Glomerular visceral epithelial cell (primary cell): ENCODE results near the gene TMEM175.

Experiments
- DNase-seq: peaks from one replicate; pipeline ENCODE4 v3.0.0-alpha.2; 2016; ENCODE audit errors: extremely low spot score

TMEM175 gene

DNA sequence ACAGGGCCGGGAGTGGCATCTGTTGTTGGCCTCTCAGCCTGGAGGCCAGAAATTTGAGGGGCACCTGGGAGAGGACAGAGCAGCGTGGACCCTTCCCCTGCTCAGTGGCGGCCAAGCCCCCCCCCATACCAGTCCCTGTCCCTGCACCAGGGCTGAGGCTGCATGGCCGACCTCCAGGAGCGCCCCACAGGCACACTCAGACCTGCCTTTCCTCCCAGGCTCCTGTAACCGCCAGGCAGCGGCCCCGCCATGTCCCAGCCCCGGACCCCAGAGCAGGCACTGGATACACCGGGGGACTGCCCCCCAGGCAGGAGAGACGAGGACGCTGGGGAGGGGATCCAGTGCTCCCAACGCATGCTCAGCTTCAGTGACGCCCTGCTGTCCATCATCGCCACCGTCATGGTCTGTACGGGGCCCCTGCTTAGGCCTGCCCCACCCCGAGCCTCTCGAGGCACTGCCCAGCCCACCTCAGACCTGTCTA, 15.3 kb downstream of the TMEM175 start:
- no peak for DNase-seq

DNA sequence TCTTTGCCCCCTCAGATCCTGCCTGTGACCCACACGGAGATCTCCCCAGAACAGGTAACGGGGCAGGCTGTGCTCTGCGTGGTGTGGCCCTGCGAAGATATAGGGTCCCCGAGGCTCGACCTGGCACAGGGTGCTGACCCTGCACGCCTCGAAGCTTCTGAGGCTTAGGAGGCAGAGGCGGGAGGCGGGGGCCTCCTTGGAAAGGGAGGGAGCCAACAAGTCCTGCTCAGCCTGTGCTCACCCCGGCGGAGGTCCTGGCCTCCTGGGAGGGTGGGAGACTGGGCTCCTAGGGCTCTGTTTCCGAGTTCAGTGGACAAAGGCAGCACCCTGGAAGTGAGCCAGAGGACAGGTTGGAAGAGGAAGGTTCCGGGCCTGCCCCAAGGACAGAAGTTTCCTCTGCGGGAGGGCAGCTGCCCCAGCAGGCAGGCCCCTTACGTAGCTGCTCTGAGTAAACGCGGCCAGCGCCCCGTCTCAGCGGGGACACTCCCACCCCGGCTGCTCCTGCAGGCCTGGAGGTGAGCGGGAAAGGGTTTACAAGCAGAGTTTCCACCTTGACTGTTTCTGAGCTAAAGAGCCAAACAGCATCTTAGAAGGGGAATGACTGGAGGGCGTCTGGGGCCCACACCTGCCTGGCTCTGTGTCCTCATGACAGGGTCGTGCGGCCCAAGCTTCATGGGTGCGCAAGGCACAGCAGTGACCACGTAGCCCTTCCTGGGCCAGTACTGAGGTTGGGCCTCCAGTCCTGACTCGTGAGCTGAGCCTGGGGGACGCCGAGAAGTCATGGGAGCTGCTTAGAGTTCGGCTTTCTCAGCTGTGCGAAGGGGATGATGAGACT, 16.1 kb downstream of the TMEM175 start:
- no peak for DNase-seq

DNA sequence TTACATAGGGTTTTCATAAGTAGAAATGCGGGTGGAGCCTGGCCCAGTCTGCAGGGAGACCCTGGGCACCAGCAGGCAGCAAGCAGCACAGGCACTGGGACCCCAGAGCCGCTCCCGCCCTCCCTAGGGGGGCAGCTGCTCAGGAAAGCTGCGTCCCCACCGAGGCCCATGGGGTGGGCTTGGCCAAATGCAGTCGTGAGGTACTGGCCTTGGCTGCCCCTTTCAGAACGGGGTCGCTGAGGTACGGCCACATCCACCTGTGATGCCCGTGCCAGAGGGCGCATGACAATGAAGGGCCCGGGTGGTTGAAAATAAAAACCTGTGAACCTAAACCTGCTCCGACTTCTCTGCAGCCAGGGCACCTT, 16.7 kb downstream of the TMEM175 start:
- no peak for DNase-seq

DNA sequence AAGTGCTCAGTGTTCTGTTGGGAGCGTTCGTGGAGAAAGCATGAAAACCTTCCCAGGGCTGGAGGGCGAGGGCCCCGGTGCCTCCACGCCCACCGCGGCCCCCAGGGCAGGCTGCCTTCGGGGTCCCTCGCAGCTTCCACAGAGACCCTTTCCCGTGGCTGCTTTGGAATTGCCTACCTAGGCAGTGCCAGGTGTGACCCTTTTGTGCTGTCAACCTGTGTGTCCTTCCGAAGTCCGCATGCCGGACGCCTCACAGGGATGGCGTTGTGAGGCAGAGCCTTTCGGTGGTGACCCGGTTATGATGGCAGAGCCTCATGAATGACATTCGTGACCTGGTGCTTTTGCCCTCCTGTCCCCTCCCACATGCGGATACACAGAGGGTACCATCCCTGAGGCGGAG, 17.4 kb downstream of the TMEM175 start:
- DNase-seq, result no peak

DNA sequence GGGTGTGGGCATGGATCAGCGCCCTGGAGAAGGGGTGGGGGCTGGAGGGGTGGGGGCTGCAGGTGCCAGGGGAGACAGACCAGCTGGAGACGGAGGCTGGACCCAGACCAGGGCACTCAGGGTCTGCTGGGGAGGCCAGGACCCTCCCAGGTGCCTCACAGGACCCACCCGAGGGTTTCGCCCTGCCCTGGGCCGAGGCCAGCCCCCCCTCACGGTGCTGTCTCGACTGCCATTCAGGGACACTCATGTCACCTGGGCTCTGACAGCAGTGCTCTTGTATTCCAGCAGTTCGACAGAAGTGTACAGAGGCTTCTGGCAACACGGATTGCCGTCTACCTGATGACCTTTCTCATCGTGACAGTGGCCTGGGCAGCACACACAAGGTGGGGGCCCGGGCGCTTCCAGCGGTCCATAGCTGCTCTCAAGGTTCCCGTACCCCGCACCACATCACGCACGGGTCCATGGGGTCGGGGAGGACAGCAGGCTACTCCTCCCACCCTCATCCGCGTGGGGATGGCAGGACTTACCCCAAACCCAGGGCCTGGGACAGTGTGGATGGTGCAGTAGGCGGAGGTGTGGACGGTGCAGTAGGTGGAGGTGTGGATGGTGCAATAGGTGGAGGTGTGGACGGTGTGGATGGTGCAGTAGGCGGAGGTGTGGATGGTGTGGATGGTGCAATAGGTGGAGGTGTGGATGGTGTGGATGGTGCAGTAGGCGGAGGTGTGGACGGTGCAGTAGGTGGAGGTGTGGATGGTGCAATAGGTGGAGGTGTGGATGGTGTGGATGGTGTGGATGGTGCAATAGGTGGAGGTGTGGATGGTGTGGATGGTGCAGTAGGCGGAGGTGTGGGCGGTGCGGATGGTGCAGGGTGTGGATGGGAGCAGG, 18.1 kb downstream of the TMEM175 start:
- no peak for DNase-seq

DNA sequence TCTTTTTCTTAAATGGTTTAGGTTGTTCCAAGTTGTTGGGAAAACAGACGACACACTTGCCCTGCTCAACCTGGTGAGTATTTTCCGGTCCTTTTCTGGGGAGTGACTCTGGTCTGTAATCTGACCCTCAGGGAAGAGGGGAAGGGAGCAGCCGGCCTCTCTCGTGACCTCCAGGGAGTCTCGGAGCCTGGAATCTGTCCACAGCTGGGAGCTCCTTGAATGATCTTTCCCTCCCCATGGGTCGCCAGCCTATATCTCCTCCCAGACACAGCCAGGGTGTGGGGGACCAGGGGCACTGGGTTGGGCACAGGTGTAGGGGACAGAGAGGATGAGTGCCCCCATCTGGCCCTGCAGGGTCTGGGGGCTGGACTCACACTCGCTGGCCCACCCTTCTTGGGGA, 18.9 kb downstream of the TMEM175 start:
- no peak for DNase-seq

DNA sequence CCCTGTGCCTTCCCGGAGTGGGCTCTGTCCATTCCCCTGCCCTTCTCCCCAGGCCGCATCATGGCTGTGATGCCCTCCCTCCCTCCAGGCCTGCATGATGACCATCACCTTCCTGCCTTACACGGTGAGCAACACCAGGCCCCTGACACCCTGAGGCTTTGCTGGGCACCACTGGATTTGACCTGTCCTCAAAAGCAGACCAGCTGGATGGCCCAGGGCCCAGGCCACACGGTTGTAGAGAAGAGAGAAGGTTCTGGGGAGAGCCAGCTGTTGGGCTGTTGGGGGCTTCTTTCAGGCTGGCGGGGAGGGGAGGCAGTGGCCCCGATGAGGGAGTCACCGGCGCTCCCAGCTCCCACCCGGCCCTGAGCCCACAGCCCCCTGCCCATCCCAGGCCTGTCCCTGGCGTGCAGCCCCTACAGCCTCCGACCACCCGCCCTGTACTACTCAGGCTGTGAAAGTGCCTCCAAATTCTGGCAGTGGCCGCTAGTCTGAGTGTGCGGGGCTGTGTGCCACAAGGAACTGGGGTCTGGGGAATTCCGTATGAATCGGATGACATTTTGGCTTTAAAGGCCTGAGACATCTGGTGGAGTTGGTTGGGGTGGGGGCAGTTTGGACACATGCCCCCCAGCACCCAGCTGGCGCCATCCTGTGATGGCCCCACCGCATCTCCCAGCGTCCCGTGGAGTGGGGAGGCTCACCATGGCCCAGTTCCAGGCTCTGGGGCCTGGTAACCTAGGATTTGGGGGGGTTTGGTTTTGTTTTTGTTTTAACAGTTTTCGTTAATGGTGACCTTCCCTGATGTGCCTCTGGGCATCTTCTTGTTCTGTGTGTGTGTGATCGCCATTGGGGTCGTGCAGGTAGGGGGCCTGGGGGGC, 19.6 kb downstream of the TMEM175 start:
- no peak for DNase-seq

DNA sequence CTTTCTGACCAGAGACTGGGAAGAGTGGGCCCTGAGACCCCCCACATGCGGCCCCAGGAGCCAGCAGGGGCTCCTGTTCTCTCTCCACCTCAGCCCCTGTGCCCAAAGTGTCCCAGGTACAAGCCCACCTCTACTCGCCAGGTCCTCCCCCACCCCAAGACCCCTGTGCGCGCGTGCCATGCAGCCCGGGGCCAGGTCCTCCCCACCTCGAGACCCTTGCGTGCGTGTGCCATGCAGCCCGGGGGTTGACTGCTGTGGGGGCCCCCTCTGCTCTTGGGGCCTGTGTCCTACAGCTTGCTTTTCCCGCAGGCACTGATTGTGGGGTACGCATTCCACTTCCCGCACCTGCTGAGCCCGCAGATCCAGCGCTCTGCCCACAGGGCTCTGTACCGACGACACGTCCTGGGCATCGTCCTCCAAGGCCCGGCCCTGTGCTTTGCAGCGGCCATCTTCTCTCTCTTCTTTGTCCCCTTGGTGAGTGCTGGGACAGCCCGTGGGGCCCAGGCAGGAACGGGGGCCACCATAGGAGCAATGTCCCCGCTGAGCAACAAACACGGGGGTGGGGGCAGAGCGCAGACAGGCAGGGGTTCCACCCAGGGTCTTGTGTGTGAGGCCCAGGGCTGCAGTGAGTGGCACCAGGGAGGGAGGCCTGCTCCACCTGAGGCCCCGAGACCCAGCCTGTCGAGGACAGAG, 20.8 kb downstream of the TMEM175 start:
- no peak for DNase-seq

DNA sequence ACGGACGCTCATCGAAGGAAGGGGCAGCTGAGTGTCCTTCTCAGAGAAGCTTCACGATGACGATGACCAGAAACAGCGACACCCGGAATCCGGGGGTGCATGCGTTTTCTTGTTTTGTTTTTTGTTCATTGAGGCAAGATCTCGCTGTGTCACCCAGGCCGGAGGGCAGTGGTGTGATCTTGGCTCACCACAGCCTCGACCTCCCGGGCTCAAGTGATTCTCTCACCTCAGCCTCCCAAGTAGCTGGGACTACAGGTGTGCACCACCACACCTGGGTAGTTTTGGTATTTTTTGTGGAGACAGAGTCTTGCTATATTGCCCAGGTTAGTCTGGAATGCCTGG, 21.3 kb downstream of the TMEM175 start:
- no peak for DNase-seq

DNA sequence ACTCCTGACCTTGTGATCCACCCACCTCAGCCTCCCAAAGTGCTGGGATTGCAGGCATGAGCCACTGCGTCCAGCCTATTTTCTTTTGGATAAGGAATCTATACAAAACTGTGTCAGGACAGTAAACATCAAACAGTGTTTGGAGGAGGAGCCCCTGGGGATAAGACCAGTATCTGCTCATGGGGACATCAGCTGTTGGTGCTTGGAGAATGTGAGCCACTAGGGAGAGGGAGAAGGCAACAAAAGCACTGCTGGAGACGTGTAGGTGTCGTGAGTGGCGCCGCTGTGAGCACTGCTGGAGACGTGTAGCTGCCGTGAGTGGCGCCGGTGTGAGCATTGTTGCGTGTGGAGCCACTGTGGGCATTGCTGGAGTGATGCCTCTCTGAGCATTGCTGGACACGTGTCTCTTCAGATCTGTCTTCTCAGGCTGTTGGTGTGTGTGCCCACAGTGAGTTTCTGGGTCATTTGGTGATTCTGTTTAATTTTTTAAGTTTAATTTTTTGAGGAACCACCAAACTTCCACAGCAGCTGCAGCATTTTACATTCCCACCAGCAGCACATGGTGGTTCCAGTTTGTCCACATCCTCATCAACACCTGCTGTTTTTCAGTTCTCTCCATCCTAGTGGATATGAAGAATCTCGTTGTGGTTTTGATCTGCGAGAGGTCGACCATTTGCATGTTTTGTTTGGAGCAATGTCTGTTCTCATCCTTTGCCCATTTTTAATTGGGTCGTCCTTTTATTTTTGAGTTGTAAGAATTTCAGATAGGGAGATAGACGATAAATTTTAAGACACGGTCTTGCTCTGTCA, 22.2 kb downstream of the TMEM175 start:
- DNase-seq, result no peak

DNA sequence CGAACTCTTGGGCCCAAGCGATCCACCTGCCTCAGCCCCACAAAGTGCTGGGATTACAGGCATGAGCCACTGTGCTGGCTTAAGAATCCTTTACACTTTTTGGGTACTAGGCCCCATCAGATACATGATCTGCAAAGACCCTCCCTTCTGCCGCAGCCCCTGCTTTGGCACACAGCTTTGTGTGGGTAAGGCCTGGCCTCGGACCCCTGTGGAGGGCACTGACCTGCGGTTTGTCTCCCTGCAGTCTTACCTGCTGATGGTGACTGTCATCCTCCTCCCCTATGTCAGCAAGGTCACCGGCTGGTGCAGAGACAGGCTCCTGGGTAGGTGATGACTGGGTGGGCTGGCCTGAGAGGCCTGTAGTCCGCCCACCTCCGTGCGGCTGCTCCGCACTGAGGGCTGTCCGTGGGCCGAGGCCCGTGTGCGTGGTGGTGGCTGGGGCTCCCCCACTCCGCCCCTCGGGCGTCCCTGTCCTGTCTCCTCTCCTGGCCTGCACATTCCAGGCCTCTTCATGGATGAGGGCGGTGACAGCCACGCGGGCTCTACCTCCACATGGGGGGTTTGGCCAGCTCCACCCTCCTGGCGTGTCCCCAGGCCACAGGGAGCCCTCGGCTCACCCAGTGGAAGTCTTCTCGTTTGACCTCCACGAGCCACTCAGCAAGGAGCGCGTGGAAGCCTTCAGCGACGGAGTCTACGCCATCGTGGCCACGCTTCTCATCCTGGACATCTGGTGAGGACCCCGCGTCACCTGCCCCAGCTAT, 23.1 kb downstream of the TMEM175 start:
- no peak for DNase-seq

DNA sequence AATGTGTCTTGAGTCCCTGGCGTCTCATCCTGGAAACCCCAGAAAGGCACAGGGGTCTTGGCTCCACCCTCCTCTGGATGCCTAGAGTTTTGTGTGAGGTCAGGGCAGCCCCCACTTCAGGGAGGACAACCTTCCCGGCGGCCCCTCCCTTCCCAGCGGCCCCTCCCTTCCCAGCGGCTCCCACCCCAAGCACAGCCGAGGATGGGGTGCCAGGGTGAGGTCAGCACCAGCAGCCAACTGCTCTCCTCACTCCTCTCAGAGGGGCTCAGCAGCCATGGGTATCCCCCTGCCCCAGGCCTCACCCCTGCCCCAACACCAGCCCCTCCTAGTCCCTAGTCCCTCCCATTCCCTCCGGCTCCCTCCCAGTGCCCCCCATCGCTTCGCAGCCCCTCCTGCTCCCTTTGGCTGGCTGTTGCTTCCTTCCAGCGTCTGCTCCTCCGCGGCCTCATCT, 23.7 kb downstream of the TMEM175 start:
- DNase-seq, result no peak

DNA sequence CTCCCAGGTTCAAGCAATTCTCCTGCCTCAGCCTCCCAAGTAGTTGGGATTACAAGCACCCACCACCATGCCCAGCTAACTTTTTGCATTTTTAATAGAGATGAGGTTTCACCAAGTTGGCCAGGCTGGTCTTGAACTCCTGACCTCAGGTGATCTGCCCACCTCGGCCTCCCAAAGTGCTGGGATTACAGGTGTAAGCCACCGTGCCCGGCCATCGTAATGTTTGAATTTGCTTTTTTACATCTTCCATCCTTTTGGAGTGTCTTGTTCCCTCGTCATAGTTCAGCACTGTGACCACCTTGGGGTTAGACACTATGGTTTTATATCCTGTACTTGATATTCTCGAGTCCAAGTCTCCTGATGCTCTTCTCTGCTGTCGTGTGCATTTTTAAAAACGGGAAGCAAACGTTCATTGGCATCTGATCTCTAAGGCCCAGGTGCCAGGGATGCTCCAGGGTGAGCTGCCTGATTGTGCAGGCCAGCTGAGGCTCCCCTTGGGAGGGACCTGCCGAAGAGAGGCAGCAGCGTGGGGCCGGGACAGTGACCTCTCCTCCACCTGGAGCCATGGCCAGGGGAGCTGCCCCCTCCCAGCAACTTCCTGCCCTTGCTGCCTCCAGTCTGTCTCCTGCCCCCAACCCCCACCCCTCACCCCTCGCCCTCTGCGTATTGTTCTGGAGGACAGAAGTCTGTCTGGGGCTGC, 24.4 kb downstream of the TMEM175 start:
- no peak for DNase-seq

DNA sequence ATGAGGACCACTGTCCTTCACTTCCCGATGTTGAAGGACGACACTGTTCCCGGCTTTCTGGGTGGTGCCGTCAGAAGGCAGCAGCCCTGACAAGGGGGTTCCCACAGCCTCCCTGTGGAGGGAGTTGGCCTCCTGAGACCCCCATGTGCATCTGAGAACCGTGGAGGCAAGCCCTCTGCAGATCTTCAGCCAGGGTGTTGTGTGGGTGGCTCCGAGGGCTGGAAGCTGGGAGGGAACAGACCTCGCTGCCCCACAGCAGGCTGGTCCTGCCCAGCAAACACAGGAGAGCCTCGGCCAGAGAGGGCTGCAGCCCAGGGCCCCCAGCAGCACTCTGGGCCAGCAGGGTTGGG, 24.9 kb downstream of the TMEM175 start:
- DNase-seq, result no peak

DNA sequence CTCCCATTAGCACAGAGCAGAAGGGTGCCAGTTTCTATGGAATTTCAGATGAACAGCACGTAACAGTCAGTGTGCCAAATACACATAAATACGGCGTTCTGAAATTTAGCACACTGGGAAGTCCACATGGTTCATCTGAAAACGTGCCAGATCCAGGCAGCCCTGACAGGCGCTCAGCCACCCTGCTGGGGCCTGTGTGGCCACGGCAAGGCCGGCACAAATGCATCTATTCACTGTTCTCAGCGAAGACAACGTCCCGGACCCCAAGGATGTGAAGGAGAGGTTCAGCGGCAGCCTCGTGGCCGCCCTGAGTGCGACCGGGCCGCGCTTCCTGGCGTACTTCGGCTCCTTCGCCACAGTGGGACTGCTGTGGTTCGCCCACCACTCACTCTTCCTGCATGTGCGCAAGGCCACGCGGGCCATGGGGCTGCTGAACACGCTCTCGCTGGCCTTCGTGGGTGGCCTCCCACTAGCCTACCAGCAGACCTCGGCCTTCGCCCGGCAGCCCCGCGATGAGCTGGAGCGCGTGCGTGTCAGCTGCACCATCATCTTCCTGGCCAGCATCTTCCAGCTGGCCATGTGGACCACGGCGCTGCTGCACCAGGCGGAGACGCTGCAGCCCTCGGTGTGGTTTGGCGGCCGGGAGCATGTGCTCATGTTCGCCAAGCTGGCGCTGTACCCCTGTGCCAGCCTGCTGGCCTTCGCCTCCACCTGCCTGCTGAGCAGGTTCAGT, 25.5 kb downstream of the TMEM175 start:
- DNase-seq, result no peak

DNA sequence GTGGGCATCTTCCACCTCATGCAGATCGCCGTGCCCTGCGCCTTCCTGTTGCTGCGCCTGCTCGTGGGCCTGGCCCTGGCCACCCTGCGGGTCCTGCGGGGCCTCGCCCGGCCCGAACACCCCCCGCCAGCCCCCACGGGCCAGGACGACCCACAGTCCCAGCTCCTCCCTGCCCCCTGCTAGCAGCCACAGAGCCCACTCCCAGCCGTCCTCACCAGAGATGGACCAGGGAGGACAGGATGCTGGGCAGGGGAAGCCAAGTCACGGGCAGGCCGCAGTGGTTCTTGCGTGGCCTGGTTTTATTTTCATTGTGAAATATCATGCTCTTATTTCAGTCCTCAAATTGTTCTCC, 26.0 kb downstream of the TMEM175 start:
- DNase-seq, result no peak

DNA sequence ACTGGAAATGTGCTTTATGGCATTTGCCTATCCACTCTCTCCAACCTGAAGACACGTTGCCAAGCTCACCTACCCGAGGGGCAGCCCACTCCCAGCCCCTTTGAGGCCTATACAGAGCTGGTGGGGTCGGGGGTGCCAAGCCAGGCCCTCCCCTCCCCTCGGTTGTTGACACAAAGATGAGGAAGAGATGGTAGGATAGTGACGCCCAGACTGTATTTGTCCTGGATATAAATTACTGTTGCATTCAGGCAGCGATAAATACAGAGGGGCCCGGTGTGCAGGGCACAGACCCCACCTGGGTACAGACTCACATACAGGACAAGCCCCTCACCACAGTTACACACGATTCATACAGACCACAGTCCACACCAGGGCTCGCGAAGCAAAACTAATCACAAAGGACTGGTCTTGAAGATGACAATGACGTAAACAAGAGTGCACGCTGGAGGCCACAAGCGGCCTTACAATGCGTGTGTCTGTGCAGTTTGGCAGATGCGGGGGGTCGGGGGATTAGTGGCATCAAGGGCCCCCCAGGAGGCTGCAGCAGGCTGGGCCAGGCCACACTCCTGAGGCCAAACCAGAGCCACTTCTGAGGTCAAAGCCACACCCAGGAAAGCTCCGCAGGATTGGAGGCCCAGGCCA, 26.6 kb downstream of the TMEM175 start:
- no peak for DNase-seq
